Right hindlimb (tissue), 1 donor: ENCODE measurements around the gene BCL2L2.

Experiments
- DNase-seq: peaks from one replicate; pipeline ENCODE4 v3.0.0-alpha.2; 2018

BCL2L2 gene

GRCh38 chr14:23357261-23357660, 50.6 kb downstream of the BCL2L2 start:
- DNase-seq = no peak

- DNase-seq = no peak
Measured at GRCh38 chr14:23358042-23358441, 51.4 kb downstream of the BCL2L2 start.

GRCh38 chr14:23358553-23359166, 52.0 kb downstream of the BCL2L2 start:
- DNase-seq = no peak

- no peak for DNase-seq
Measured at GRCh38 chr14:23359167-23359626, 52.6 kb downstream of the BCL2L2 start.

GRCh38 chr14:23359722-23360447, 53.3 kb downstream of the BCL2L2 start:
- no peak for DNase-seq

GRCh38 chr14:23360496-23360895, 53.9 kb downstream of the BCL2L2 start:
- DNase-seq = no peak

- DNase-seq = no peak
Measured at GRCh38 chr14:23361320-23361719, 54.7 kb downstream of the BCL2L2 start.
